ENCODE measurements around the gene SCN2B.

DNA sequence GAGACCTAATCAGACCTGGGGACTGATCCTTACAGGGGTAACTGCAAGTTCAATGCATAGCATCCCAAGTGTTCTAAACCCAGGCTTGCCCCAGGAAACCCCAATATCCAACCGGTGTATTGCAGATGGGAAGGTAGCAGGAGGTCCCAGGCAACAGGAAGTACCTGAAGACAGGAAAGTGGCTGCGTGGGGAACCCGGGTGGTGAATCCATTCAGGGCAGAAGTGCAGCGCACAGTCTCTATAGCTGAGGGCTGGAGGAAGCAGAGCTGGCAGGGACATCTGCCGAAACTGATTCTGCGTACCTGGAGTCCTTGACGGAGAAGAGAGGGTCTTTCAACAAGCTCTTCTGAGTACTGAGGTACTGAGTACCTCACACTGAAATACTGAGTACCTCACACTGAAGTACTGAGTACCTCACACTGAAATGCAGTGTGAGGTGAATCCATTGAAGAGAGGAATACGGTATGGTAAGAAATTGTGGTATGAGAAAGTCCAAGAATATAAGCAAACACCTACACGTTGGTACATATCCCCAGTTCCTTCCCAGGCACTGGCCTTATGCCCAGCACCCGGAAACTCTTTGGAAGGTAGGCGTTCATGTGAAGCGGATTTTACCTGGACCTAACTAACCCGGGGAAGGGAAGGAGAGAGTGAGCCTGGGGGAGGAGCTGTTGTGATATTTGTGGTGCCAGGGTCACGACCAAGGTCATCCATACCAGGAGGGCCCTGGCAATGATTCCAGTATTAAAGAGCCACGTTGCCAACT is 43.9 kb downstream of the SCN2B start:
- TF ChIP-seq YY1 (IDR thresholded peaks at IDR 0.05; ENCODE audit: insufficient read depth, insufficient read length) = no peak
- TF ChIP-seq SUZ12 (IDR thresholded peaks at IDR 0.05; ENCODE audit: extremely low read depth, insufficient read depth, insufficient read length) = no peak
